ENCODE measurements around the gene NEDD4L.

NEDD4L gene

DNA sequence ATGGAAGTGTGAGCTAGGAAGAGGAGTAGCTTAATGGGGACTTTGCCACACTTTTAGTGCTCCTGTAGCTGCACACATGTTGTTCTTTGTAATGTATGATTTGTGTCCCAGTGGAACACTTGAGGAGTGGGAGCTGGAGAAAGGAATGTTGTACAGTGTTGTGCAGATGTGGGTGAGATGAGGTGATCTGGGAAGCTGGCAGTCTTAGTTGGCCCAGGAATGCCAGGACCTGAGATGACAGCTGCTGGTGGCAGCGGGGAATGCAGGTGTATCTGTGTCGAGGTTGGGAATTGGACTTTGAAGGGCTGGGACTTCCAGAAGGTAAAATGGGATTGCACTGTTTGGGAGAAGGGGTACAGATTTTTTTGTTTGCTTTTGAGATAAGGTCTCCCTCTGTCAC lies 23.6 kb downstream of the NEDD4L start:
- no peak for TF ChIP-seq ZNF8 (CRISPR knock-in tag; IDR thresholded peaks at IDR 0.05)
- TF ChIP-seq SNAI2 (CRISPR knock-in tag; IDR thresholded peaks at IDR 0.05): no peak
- TF ChIP-seq CSDC2 (CRISPR knock-in tag; IDR thresholded peaks at IDR 0.05): no peak
- TF ChIP-seq ARNTL (CRISPR knock-in tag; IDR thresholded peaks at IDR 0.05; ENCODE audit: borderline replicate concordance, low read depth): no peak
- no peak for TF ChIP-seq BACH2 (CRISPR knock-in tag; IDR thresholded peaks at IDR 0.05; ENCODE audit: borderline replicate concordance)
- TF ChIP-seq PATZ1 (CRISPR knock-in tag; IDR thresholded peaks at IDR 0.05; ENCODE audit: borderline replicate concordance): no peak
- no peak for TF ChIP-seq TOX (CRISPR knock-in tag; IDR thresholded peaks at IDR 0.05; ENCODE audit: borderline replicate concordance)
- TF ChIP-seq ISL1 (CRISPR knock-in tag; IDR thresholded peaks at IDR 0.05): no peak
- TF ChIP-seq ZNF565 (CRISPR knock-in tag; conservative IDR thresholded peaks at IDR 0.05; ENCODE audit: low read depth): no peak
- TF ChIP-seq TCF4 (CRISPR knock-in tag; IDR thresholded peaks at IDR 0.05; ENCODE audit: borderline replicate concordance): no peak
- no peak for TF ChIP-seq GLIS3 (CRISPR knock-in tag; IDR thresholded peaks at IDR 0.05)
- no peak for TF ChIP-seq ZFP3 (CRISPR knock-in tag; IDR thresholded peaks at IDR 0.05)
- no peak for TF ChIP-seq ZC3H10 (CRISPR knock-in tag; IDR thresholded peaks at IDR 0.05)
- TF ChIP-seq OSR1 (CRISPR knock-in tag; IDR thresholded peaks at IDR 0.05): no peak
- no peak for TF ChIP-seq ESRRG (CRISPR knock-in tag; IDR thresholded peaks at IDR 0.05)
- TF ChIP-seq ZFP30 (CRISPR knock-in tag; IDR thresholded peaks at IDR 0.05): no peak
- TF ChIP-seq, protein P1, sequence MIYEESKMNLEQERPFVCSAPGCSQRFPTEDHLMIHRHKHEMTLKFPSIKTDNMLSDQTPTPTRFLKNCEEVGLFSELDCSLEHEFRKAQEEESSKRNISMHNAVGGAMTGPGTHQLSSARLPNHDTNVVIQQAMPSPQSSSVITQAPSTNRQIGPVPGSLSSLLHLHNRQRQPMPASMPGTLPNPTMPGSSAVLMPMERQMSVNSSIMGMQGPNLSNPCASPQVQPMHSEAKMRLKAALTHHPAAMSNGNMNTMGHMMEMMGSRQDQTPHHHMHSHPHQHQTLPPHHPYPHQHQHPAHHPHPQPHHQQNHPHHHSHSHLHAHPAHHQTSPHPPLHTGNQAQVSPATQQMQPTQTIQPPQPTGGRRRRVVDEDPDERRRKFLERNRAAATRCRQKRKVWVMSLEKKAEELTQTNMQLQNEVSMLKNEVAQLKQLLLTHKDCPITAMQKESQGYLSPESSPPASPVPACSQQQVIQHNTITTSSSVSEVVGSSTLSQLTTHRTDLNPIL (CRISPR knock-in tag; IDR thresholded peaks at IDR 0.05; ENCODE audit: low read depth): no peak
- no peak for TF ChIP-seq ZNF70 (CRISPR knock-in tag; IDR thresholded peaks at IDR 0.05)
- ATAC-seq: no peak

DNA sequence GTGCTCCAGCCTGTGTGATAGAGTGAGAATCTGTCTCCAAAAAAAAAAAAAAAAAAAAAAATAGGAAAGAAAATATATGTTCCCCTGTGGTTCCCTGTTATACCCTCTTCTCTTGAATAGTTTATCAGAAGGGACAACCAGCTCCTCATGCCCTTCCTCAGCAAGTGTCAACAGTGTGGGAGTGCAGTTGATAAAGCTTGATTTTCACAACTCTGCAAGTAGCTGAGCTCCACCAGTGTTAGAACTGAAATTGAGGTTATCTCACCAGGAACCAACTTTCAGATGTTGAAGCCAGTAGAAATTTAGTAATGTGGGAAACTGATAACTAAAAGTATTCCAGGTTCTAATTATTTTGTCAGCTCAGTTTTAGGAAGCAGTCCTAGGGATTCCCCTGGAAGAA lies 25.1 kb downstream of the NEDD4L start:
- TF ChIP-seq ZNF565 (CRISPR knock-in tag; conservative IDR thresholded peaks at IDR 0.05; ENCODE audit: low read depth) (no peak), ISL1 (CRISPR knock-in tag; IDR thresholded peaks at IDR 0.05) (no peak)
- ATAC-seq: no peak

GRCh38 chr18:58069721-58070292 lies 25.8 kb downstream of the NEDD4L start:
- TF ChIP-seq ZNF70 (CRISPR knock-in tag; IDR thresholded peaks at IDR 0.05) (no peak), ZFP3 (CRISPR knock-in tag; IDR thresholded peaks at IDR 0.05) (no peak), CSRNP3 (CRISPR knock-in tag; IDR thresholded peaks at IDR 0.05) (no peak), ZNF8 (CRISPR knock-in tag; IDR thresholded peaks at IDR 0.05) (no peak), ZFP30 (CRISPR knock-in tag; IDR thresholded peaks at IDR 0.05) (no peak), RARB (CRISPR knock-in tag; IDR thresholded peaks at IDR 0.05) (no peak), BACH2 (CRISPR knock-in tag; IDR thresholded peaks at IDR 0.05; ENCODE audit: borderline replicate concordance) (no peak), CSDC2 (CRISPR knock-in tag; IDR thresholded peaks at IDR 0.05) (no peak), PATZ1 (CRISPR knock-in tag; IDR thresholded peaks at IDR 0.05; ENCODE audit: borderline replicate concordance) (no peak), ESRRG (CRISPR knock-in tag; IDR thresholded peaks at IDR 0.05) (no peak), TCF4 (CRISPR knock-in tag; IDR thresholded peaks at IDR 0.05; ENCODE audit: borderline replicate concordance) (no peak), TOX (CRISPR knock-in tag; IDR thresholded peaks at IDR 0.05; ENCODE audit: borderline replicate concordance) (no peak), ARNTL (CRISPR knock-in tag; IDR thresholded peaks at IDR 0.05; ENCODE audit: borderline replicate concordance, low read depth) (no peak), OSR1 (CRISPR knock-in tag; IDR thresholded peaks at IDR 0.05) (no peak), ZNF565 (CRISPR knock-in tag; conservative IDR thresholded peaks at IDR 0.05; ENCODE audit: low read depth) (no peak)
- TF ChIP-seq, protein P1 (CRISPR knock-in tag; IDR thresholded peaks at IDR 0.05; ENCODE audit: low read depth): no peak
- TF ChIP-seq, protein P2, sequence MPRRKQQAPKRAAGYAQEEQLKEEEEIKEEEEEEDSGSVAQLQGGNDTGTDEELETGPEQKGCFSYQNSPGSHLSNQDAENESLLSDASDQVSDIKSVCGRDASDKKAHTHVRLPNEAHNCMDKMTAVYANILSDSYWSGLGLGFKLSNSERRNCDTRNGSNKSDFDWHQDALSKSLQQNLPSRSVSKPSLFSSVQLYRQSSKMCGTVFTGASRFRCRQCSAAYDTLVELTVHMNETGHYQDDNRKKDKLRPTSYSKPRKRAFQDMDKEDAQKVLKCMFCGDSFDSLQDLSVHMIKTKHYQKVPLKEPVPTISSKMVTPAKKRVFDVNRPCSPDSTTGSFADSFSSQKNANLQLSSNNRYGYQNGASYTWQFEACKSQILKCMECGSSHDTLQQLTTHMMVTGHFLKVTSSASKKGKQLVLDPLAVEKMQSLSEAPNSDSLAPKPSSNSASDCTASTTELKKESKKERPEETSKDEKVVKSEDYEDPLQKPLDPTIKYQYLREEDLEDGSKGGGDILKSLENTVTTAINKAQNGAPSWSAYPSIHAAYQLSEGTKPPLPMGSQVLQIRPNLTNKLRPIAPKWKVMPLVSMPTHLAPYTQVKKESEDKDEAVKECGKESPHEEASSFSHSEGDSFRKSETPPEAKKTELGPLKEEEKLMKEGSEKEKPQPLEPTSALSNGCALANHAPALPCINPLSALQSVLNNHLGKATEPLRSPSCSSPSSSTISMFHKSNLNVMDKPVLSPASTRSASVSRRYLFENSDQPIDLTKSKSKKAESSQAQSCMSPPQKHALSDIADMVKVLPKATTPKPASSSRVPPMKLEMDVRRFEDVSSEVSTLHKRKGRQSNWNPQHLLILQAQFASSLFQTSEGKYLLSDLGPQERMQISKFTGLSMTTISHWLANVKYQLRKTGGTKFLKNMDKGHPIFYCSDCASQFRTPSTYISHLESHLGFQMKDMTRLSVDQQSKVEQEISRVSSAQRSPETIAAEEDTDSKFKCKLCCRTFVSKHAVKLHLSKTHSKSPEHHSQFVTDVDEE (CRISPR knock-in tag; IDR thresholded peaks at IDR 0.05): no peak
- ATAC-seq: no peak
